Suprapubic skin (tissue), 4 donors: ENCODE data around the gene MAP2K7. TPM values are rescaled to one million over a fixed set of nuclear protein-coding genes. Genes with fewer than 3 reads are reported as not detected.

Source experiments
- DNase-seq, 2 donors: peaks; one replicate each; pipeline ENCODE4 v3.0.0-alpha.2; 2019; ENCODE audit warnings: low spot score in 2 of 2
- H3K27ac ChIP-seq: fragments of 200-600 bp; sonication (generic); one replicate; pipeline ENCODE4 v1.5.1; 2019
- H3K27me3 ChIP-seq: fragments of 200-600 bp; sonication (generic); one replicate; pipeline ENCODE4 v1.5.1; 2019
- H3K36me3 ChIP-seq: fragments of 200-600 bp; sonication (generic); one replicate; pipeline ENCODE4 v1.5.1; 2019
- H3K4me1 ChIP-seq: fragments of 200-600 bp; sonication (generic); one replicate; pipeline ENCODE4 v1.5.1; 2019
- H3K4me3 ChIP-seq: fragments of 200-600 bp; sonication (generic); one replicate; pipeline ENCODE4 v1.5.1; 2019; ENCODE audit warnings: mild to moderate bottlenecking
- H3K9me3 ChIP-seq: fragments of 200-600 bp; sonication (generic); one replicate; pipeline ENCODE4 v1.5.1; 2019
- CTCF ChIP-seq, 2 donors: fragments of 200-600 bp in 1 of 2; fragments of 450-650 bp in 1 of 2; sonication (generic) in 1 of 2; IDR thresholded peaks; one replicate each; pipeline ENCODE4 v1.5.1; 2016 to 2019; ENCODE audit warnings: antibody characterized with exemption in 2 of 2, mild to moderate bottlenecking in 1 of 2, moderate library complexity in 1 of 2
- EP300 ChIP-seq: sonication (generic); formaldehyde crosslinking; IDR thresholded peaks from one replicate; pipeline ENCODE4 v1.6.1; 2017; ENCODE audit warnings: antibody characterized with exemption
- POLR2A ChIP-seq, 2 donors: fragments of 450-650 bp; IDR thresholded peaks; one replicate each; pipeline ENCODE4 v1.6.1; 2017; ENCODE audit warnings: antibody characterized with exemption in 2 of 2, mild to moderate bottlenecking in 2 of 2, moderate library complexity in 2 of 2
- POLR2AphosphoS5 ChIP-seq, 3 donors: sonication (generic); formaldehyde crosslinking; IDR thresholded peaks; one replicate each; pipeline ENCODE4 v1.6.1; 2017; ENCODE audit warnings: antibody characterized with exemption in 3 of 3
- WGBS: methylation state at CpG from one replicate; pipeline ENCODE4 v1.1.5; 2018; 5-methylcytosine and 5-hydroxymethylcytosine counted together
- total RNA-seq, 4 donors: library from RNA; depleted of rRNA; stranded (reverse); fragments of >200 nt; gene quantifications; one replicate each; pipeline ENCODE4 v1.1.0, GENCODE V29; 2016

MAP2K7 gene
- total RNA-seq, 4 donors from 2014 or later, result 25.1 to 52.4 (median 29.3) TPM

GRCh38 chr19:7861619-7862412 lies 41.9 kb upstream of the MAP2K7 start:
- DNase-seq, result peak in 1 of 2 donors; percentile 62
- H3K4me1 ChIP-seq, result peaks cover 26% of the 10 kb centered on the region
- H3K27me3 ChIP-seq, result no peaks in the 10 kb centered on the region
- H3K27ac ChIP-seq, result no peak overlapping the region
- 93% methylated on average over 3 of the region's 63 CpGs for WGBS
- peak overlapping the region; percentile 35 for H3K4me3 ChIP-seq
- peaks cover 9% of the 10 kb centered on the region for H3K36me3 ChIP-seq
- no peaks in the 10 kb centered on the region for H3K9me3 ChIP-seq
- no peak for TF ChIP-seq CTCF (IDR thresholded peaks at IDR 0.05)

DNA sequence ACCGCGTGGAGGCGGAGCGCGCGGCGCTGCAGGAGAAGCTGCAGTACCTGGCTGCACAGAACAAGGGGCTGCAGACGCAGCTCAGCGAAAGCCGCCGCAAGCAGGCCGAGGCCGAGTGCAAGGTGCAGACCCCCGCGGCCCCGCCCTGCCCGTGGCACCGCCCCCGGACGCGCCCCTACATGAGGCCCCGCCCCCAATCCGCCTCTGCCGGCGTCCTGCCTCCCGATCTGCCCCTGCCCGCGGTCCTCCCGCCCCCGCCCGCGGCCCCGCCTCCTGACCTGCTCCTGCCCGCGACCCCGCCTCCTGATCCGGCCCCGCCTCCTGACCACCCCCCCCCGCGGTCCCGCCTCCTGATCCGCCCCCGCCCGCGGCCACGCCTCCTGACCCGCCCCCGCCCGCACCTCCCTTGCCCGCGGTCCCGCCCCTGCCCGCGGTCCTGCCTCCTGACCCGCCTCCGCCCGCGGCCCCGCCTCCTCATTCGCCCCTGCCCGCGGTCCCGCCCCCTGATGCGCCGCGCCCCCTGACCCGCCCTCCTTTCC lies 41.2 kb upstream of the MAP2K7 start:
- Histone ChIP-seq H3K36me3 (peaks cover 9% of the 10 kb centered on the region), H3K4me3 (peak overlapping the region; percentile 35), H3K9me3 (no peaks in the 10 kb centered on the region), H3K4me1 (peaks cover 28% of the 10 kb centered on the region), H3K27ac (no peak overlapping the region), H3K27me3 (peaks cover 2% of the 10 kb centered on the region)
- TF ChIP-seq POLR2A (IDR thresholded peaks at IDR 0.05), result no peak
- no peak for TF ChIP-seq CTCF (IDR thresholded peaks at IDR 0.05)
- no peak for TF ChIP-seq POLR2AphosphoS5 (IDR thresholded peaks at IDR 0.05)
- no peak for TF ChIP-seq EP300
- DNase-seq, result peak in 1 of 2 donors; percentile 80
- WGBS, result 0% methylated on average over 2 of the region's 67 CpGs

- 66% methylated on average over 24 of the region's 83 CpGs for WGBS
- peak in 1 of 2 donors; percentile 65 for DNase-seq
- peaks cover 31% of the 10 kb centered on the region for H3K4me1 ChIP-seq
- peak overlapping the region; percentile 35 for H3K4me3 ChIP-seq
- peaks cover 4% of the 10 kb centered on the region for H3K27me3 ChIP-seq
- no peaks in the 10 kb centered on the region for H3K9me3 ChIP-seq
- no peak overlapping the region for H3K27ac ChIP-seq
- TF ChIP-seq POLR2AphosphoS5 (IDR thresholded peaks at IDR 0.05), result no peak
- TF ChIP-seq EP300, result no peak
- no peak for TF ChIP-seq CTCF (IDR thresholded peaks at IDR 0.05)
- TF ChIP-seq POLR2A (IDR thresholded peaks at IDR 0.05), result no peak
- H3K36me3 ChIP-seq, result peaks cover 9% of the 10 kb centered on the region
Observed at GRCh38 chr19:7863157-7863970, 40.3 kb upstream of the MAP2K7 start.

- Histone ChIP-seq H3K9me3 (no peaks in the 10 kb centered on the region), H3K27me3 (peaks cover 7% of the 10 kb centered on the region), H3K36me3 (peaks cover 9% of the 10 kb centered on the region), H3K4me1 (peaks cover 39% of the 10 kb centered on the region), H3K4me3 (no peak overlapping the region), H3K27ac (no peak overlapping the region)
- DNase-seq, result peak in 1 of 2 donors; percentile 60
- TF ChIP-seq POLR2A (IDR thresholded peaks at IDR 0.05), result no peak
- TF ChIP-seq CTCF (IDR thresholded peaks at IDR 0.05), result no peak
- no peak for TF ChIP-seq POLR2AphosphoS5 (IDR thresholded peaks at IDR 0.05)
- TF ChIP-seq EP300, result no peak
- 78% methylated on average over 17 of the region's 21 CpGs for WGBS
Observed at GRCh38 chr19:7863971-7864689, 39.5 kb upstream of the MAP2K7 start.
